ENCODE data around the gene SLC16A6.
"Not testable (repeated sequence)": the region's sequence is repeated elsewhere in the genome, so short reads cannot be mapped to it uniquely, and the experiment has no call there.

DNA sequence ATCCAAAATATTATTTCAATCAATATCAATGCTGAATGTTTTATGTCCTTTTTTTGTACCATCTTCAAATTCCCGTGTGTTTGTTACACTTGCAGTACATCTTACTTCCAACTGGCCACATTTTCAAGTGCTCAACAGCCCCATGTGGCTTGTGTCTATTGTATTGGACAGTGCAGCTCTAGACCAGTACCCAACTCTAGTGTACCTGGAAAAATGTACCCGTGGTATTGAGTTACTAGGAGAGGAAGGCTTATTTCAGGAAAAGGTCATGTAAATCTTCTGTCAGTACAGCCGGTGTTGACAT is 31.3 kb downstream of the SLC16A6 start:
- not testable (repeated sequence) for TF ChIP-seq CTCF (conservative IDR thresholded peaks at IDR 0.05); EZH2 (IDR thresholded peaks at IDR 0.05; ENCODE audit: low read depth)

Measured in PC-9 (cell line).